ENCODE results near the gene ZNF823.

- TF ChIP-seq CTCF (CRISPR knock-in tag; IDR thresholded peaks at IDR 0.05) (peak; percentile 25; the same call in 1 of the 2 replicates), ZSCAN21 (CRISPR knock-in tag; IDR thresholded peaks at IDR 0.05; ENCODE audit: borderline replicate concordance) (no peak; the same call in 1 of the 2 replicates), ZFAT (CRISPR knock-in tag; conservative IDR thresholded peaks at IDR 0.05) (no peak), IRF2 (CRISPR knock-in tag; IDR thresholded peaks at IDR 0.05) (no peak), KDM1A (CRISPR knock-in tag; IDR thresholded peaks at IDR 0.05) (no peak)
Observed at GRCh38 chr19:11693505-11694499, 44.9 kb downstream of the ZNF823 start.
